Ishikawa (cell line): Measurements from ENCODE around the gene SSBP3.

Source experiments
- CEBPB ChIP-seq: IDR thresholded peaks from 2 replicates; pipeline ENCODE4 v1.6.1; 2012
- CREB1 ChIP-seq: IDR thresholded peaks from 2 replicates; pipeline ENCODE4 v1.6.1; 2012; ENCODE audit warnings: low read depth
- EGR1 ChIP-seq: IDR thresholded peaks from 2 replicates; pipeline ENCODE4 v1.6.1; 2012
- EP300 ChIP-seq: IDR thresholded peaks from 2 replicates; pipeline ENCODE4 v1.6.1; 2012; ENCODE audit warnings: borderline replicate concordance
- FOXM1 ChIP-seq: IDR thresholded peaks from 2 replicates; pipeline ENCODE4 v1.6.1; 2012; ENCODE audit warnings: low read depth, borderline replicate concordance
- NFIC ChIP-seq: IDR thresholded peaks from 2 replicates; pipeline ENCODE4 v1.6.1; 2012
- RAD21 ChIP-seq: IDR thresholded peaks from 2 replicates; pipeline ENCODE4 v1.6.1; 2012; ENCODE audit warnings: low read depth
- REST ChIP-seq: IDR thresholded peaks from 2 replicates; pipeline ENCODE4 v1.6.1; 2012; ENCODE audit warnings: low read depth, mild to moderate bottlenecking
- TAF1 ChIP-seq: IDR thresholded peaks from 2 replicates; pipeline ENCODE4 v1.6.1; 2012; ENCODE audit warnings: low read depth, mild to moderate bottlenecking
- TCF12 ChIP-seq: IDR thresholded peaks from 2 replicates; pipeline ENCODE4 v1.6.1; 2012; ENCODE audit warnings: low read depth
- TEAD4 ChIP-seq: IDR thresholded peaks from 2 replicates; pipeline ENCODE4 v1.6.1; 2012
- YY1 ChIP-seq: IDR thresholded peaks from 2 replicates; pipeline ENCODE4 v1.6.1; 2012; ENCODE audit warnings: low read depth
- ZBTB7A ChIP-seq: IDR thresholded peaks from 2 replicates; pipeline ENCODE4 v1.6.1; 2012; ENCODE audit warnings: low read depth
- TF ChIP-seq, protein P1 (sequence below): IDR thresholded peaks from 2 replicates; pipeline ENCODE4 v1.6.1; 2012
- TF ChIP-seq, protein P2 (sequence below): IDR thresholded peaks from 2 replicates; pipeline ENCODE4 v1.6.1; 2012

SSBP3 gene

GRCh38 chr1:54220004-54220811 lies 186.0 kb downstream of the SSBP3 start:
- TF ChIP-seq CREB1, result no peak
- TF ChIP-seq RAD21, result no peak
- no peak for TF ChIP-seq TCF12
- no peak for TF ChIP-seq EGR1
- TF ChIP-seq TEAD4, result no peak
- TF ChIP-seq TAF1, result no peak

DNA sequence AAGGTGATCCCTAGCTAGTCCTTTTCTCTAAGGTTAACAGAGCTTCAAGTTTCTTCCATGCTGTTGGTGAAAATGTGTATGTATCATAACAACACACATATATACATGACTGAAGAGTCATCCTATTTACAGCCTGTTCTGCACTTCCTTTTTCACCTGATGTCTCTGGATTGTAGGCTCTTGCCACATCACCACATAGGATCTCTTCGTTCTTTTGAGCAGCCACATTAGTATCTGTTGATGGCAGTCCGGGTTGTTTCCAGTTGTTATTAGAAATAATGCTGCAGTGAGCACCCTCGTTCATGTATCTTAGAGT lies 186.5 kb downstream of the SSBP3 start:
- no peak for TF ChIP-seq REST
- no peak for TF ChIP-seq CEBPB
- no peak for TF ChIP-seq ZBTB7A
- TF ChIP-seq FOXM1, result no peak
- no peak for TF ChIP-seq CREB1
- TF ChIP-seq, protein P1, sequence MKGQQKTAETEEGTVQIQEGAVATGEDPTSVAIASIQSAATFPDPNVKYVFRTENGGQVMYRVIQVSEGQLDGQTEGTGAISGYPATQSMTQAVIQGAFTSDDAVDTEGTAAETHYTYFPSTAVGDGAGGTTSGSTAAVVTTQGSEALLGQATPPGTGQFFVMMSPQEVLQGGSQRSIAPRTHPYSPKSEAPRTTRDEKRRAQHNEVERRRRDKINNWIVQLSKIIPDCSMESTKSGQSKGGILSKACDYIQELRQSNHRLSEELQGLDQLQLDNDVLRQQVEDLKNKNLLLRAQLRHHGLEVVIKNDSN, result no peak
- no peak for TF ChIP-seq TAF1
- TF ChIP-seq, protein P2, sequence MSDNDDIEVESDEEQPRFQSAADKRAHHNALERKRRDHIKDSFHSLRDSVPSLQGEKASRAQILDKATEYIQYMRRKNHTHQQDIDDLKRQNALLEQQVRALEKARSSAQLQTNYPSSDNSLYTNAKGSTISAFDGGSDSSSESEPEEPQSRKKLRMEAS, result no peak
- TF ChIP-seq EP300, result no peak
- no peak for TF ChIP-seq TEAD4
- no peak for TF ChIP-seq EGR1
- no peak for TF ChIP-seq NFIC
- TF ChIP-seq TCF12, result no peak
- TF ChIP-seq RAD21, result no peak
- no peak for TF ChIP-seq YY1

GRCh38 chr1:54218883-54219687 lies 187.1 kb downstream of the SSBP3 start:
- TF ChIP-seq EGR1 (no peak), REST (no peak), FOXM1 (no peak), TCF12 (no peak), RAD21 (peak; percentile 2; the same call in 1 of the 2 replicates)

- no peak for TF ChIP-seq EP300
Measured at GRCh38 chr1:54215523-54215922, 190.7 kb downstream of the SSBP3 start.

DNA sequence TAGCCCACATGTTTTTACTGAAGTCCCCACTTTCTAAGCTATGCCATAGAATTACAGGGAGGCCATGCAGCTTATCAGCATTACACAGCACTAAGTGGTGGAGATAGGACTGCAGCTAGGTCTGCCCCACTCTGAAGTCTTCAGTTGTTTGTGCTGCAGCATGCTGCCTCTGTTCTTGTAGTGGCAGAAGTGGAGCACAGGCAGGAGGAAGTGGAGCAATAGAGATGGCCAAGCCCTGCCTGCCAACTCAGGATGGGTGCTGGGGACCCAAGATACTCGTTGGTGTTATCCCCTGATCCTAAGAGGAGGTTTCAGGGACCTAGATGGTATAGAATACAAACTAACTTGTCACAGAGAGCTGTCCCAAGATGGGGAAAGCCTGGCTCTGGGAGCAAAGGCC lies 193.3 kb downstream of the SSBP3 start:
- no peak for TF ChIP-seq CEBPB

DNA sequence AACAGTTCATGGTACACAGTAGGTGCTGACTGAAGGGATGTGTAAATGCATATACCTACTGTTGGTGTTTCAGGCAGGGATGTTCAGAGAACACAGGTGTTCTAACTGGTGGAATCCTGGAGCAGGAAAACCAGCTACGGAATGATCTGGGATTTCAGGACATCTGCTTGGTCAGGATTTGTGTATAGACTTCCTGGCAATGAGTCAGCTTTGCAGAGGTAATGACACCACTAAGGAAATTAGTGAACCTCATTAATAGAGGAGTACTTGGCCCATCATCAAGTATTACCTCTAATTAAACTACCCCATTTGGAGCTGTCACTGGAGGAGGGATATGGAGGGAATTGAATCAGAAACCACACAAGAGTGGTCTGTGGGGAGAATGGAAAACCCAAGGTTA lies 198.9 kb downstream of the SSBP3 start:
- TF ChIP-seq REST (no peak), FOXM1 (no peak), ZBTB7A (no peak), RAD21 (no peak)
- TF ChIP-seq, protein P1, result no peak
